ENCODE data around the gene DOCK4. TPM values are rescaled to one million over a fixed set of nuclear protein-coding genes. Genes with fewer than 3 reads are reported as not detected.

The DOCK4 gene
- total RNA-seq, 1 experiment from 2014 or later, result 3.4 TPM

- Mint-ChIP-seq H3K36me3 (ENCODE audit: insufficient read depth, unreplicated experiment) (no peaks in the 10 kb centered on the region), H3K9me3 (ENCODE audit: low read depth, unreplicated experiment) (no peaks in the 10 kb centered on the region), H3K4me3 (ENCODE audit: low read depth, unreplicated experiment) (no peak overlapping the region), H3K27me3 (ENCODE audit: unreplicated experiment) (no peaks in the 10 kb centered on the region), H3K4me1 (ENCODE audit: low read depth, unreplicated experiment) (no peaks in the 10 kb centered on the region), H3K27ac (ENCODE audit: unreplicated experiment) (no peak overlapping the region)
- no peak for DNase-seq
- intact Hi-C loops (cut with micrococcal nuclease; ENCODE audit: unreplicated experiment), result no loop called here
- CTCF ChIA-PET, result no interaction called here
- BruUV-seq (replicated peaks), result no TSS peak
- no peak for TF ChIP-seq CTCF (IDR thresholded peaks at IDR 0.05; ENCODE audit: unreplicated experiment)
Observed at GRCh38 chr7:111844904-111845671, 361.1 kb downstream of the DOCK4 start.

- H3K4me3 Mint-ChIP-seq (ENCODE audit: low read depth, unreplicated experiment), result no peak overlapping the region
- H3K36me3 Mint-ChIP-seq (ENCODE audit: insufficient read depth, unreplicated experiment), result no peaks in the 10 kb centered on the region
- CTCF ChIA-PET, result no interaction called here
- no peak for TF ChIP-seq CTCF (IDR thresholded peaks at IDR 0.05; ENCODE audit: unreplicated experiment)
- intact Hi-C loops (cut with micrococcal nuclease; ENCODE audit: unreplicated experiment), result no loop called here
- no peak overlapping the region for H3K27ac Mint-ChIP-seq (ENCODE audit: unreplicated experiment)
- no peak for DNase-seq
- H3K27me3 Mint-ChIP-seq (ENCODE audit: unreplicated experiment), result no peaks in the 10 kb centered on the region
- BruUV-seq (replicated peaks), result no TSS peak
- no peaks in the 10 kb centered on the region for H3K9me3 Mint-ChIP-seq (ENCODE audit: low read depth, unreplicated experiment)
- H3K4me1 Mint-ChIP-seq (ENCODE audit: low read depth, unreplicated experiment), result no peaks in the 10 kb centered on the region
Observed at GRCh38 chr7:111842491-111842890, 363.7 kb downstream of the DOCK4 start.

- BruUV-seq (replicated peaks), result no TSS peak
- no peak overlapping the region for H3K27ac Mint-ChIP-seq (ENCODE audit: unreplicated experiment)
- no peak for TF ChIP-seq CTCF (IDR thresholded peaks at IDR 0.05; ENCODE audit: unreplicated experiment)
- H3K36me3 Mint-ChIP-seq (ENCODE audit: insufficient read depth, unreplicated experiment), result no peaks in the 10 kb centered on the region
- CTCF ChIA-PET, result no interaction called here
- no peak for DNase-seq
- H3K4me1 Mint-ChIP-seq (ENCODE audit: low read depth, unreplicated experiment), result no peaks in the 10 kb centered on the region
- no peak overlapping the region for H3K4me3 Mint-ChIP-seq (ENCODE audit: low read depth, unreplicated experiment)
- H3K27me3 Mint-ChIP-seq (ENCODE audit: unreplicated experiment), result no peaks in the 10 kb centered on the region
- intact Hi-C loops (cut with micrococcal nuclease; ENCODE audit: unreplicated experiment), result no loop called here
- H3K9me3 Mint-ChIP-seq (ENCODE audit: low read depth, unreplicated experiment), result peaks cover 3% of the 10 kb centered on the region
Observed at GRCh38 chr7:111841596-111842205, 364.5 kb downstream of the DOCK4 start.

- no TSS peak for BruUV-seq (replicated peaks)
- intact Hi-C loops (cut with micrococcal nuclease; ENCODE audit: unreplicated experiment), result no loop called here
- H3K4me3 Mint-ChIP-seq (ENCODE audit: low read depth, unreplicated experiment), result no peak overlapping the region
- CTCF ChIA-PET, result no interaction called here
- no peak for TF ChIP-seq CTCF (IDR thresholded peaks at IDR 0.05; ENCODE audit: unreplicated experiment)
- no peaks in the 10 kb centered on the region for H3K36me3 Mint-ChIP-seq (ENCODE audit: insufficient read depth, unreplicated experiment)
- H3K27me3 Mint-ChIP-seq (ENCODE audit: unreplicated experiment), result no peaks in the 10 kb centered on the region
- no peaks in the 10 kb centered on the region for H3K4me1 Mint-ChIP-seq (ENCODE audit: low read depth, unreplicated experiment)
- H3K27ac Mint-ChIP-seq (ENCODE audit: unreplicated experiment), result no peak overlapping the region
- DNase-seq, result no peak
- H3K9me3 Mint-ChIP-seq (ENCODE audit: low read depth, unreplicated experiment), result peaks cover 6% of the 10 kb centered on the region
Observed at GRCh38 chr7:111840528-111840927, 365.7 kb downstream of the DOCK4 start.

All from Calu3 (cell line).